Activated CD4-positive, alpha-beta T cell treated with anti-CD3 and anti-CD28 coated beads, Interleukin-2, amount 50 U/mL, for 48 hours (primary cell): ENCODE measurements around the gene TESPA1.
"Not testable (repeated sequence)": the region's sequence is repeated elsewhere in the genome, so short reads cannot be mapped to it uniquely, and the experiment has no call there.

Source experiments
- DNase-seq, 2 experiments: peaks; one replicate each; pipeline ENCODE4 v3.0.0-alpha.2; 2020

TESPA1 gene

DNA sequence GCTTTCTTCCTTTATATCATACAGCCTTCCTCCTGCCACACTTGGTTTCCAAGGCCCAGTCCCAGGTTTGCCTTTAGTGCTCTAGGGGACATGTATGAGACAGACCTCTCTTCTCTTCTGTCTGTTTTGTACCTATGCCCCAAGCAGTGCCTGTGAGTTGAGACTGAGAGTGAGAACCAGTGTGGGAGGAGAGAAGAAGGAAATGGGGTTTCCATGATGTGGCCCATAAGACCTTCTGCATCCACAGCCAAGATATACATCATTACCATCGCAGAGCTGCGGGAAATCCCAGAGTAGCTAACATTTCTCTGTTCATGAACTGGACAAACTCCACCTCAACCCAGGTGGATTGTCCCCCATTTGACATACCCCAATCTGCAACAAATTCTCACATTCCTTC, 2.8 kb downstream of the TESPA1 start:
- DNase-seq = peak; percentile 51 to 64

- DNase-seq = peak; percentile 44 to 60
Measured at GRCh38 chr12:54980341-54980740, 4.2 kb downstream of the TESPA1 start.

- no peak for DNase-seq
Measured at GRCh38 chr12:54977857-54978256, 6.7 kb downstream of the TESPA1 start.

DNA sequence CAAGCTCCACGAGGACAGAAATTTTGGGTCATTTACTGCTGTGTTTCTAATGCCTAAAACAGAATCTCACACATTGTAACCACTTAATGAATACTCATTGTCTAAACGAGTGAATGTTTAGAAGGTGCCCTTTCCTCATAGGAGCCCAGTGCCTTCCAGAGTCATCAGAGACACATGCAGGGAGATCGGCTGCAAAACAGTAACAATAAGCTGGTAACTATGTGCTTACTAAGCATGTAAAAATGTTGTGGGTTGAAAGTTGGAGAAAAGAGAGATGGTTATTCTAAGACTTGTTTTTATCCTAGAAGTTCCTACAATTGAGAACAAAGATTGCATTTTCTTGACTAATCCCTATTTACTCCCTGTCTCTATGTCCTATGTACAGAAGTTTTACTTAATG, 7.4 kb downstream of the TESPA1 start:
- DNase-seq = no peak

DNA sequence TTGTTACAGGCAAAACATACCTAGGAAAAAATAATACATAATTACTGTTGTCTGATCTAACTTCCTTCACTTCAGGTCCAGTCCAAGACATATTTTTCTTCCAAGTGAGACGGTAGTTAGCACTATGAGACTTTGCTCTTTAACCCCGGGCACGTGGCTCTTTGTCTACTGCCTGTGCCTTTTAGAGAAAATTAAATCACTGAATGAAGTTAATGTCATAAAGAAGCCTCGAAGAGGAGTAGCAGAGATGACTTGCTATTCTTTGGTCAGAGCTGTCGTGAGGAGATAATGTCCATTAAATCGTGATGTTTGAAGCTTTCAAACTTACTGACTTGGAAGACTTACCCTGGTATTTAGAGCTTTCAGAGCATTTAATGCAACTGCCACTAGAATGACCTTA, 8.7 kb downstream of the TESPA1 start:
- DNase-seq = no peak

GRCh38 chr12:54975272-54975671, 9.3 kb downstream of the TESPA1 start:
- DNase-seq = no peak

DNA sequence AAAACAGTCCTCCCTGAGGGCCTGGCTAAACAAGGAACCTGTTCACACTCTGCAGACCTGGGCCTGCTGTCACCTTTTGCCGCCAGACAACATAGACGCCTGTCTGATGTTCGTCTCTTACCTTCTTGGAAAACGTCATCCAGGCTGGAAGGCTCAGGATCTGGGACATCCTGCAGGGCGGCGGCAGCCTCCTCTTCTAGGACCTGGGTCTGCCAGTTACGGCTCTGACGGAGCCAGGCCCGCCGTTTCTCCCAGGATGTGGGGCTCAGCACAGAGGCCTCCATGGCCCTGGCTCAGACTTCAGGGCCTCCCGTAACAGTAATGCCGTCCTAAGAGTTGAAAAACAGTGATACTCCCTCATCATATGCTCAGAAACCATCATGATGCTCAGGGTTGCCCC, 10.3 kb downstream of the TESPA1 start:
- no peak for DNase-seq

GRCh38 chr12:54973556-54973955, 11.0 kb downstream of the TESPA1 start:
- no peak for DNase-seq

- DNase-seq = no peak
Measured at GRCh38 chr12:54970741-54971140, 13.8 kb downstream of the TESPA1 start.

GRCh38 chr12:54968181-54968730, 16.3 kb downstream of the TESPA1 start:
- DNase-seq = no peak

GRCh38 chr12:54967461-54967860, 17.1 kb downstream of the TESPA1 start:
- DNase-seq = no peak

GRCh38 chr12:54961190-54961589, 23.4 kb downstream of the TESPA1 start:
- DNase-seq = no peak

GRCh38 chr12:54959291-54960018, 25.1 kb downstream of the TESPA1 start:
- peak in 1 of 2 experiments; percentile 34 for DNase-seq

- peak in 1 of 2 experiments; percentile 53 for DNase-seq
Measured at GRCh38 chr12:54958048-54958658, 26.4 kb downstream of the TESPA1 start.

DNA sequence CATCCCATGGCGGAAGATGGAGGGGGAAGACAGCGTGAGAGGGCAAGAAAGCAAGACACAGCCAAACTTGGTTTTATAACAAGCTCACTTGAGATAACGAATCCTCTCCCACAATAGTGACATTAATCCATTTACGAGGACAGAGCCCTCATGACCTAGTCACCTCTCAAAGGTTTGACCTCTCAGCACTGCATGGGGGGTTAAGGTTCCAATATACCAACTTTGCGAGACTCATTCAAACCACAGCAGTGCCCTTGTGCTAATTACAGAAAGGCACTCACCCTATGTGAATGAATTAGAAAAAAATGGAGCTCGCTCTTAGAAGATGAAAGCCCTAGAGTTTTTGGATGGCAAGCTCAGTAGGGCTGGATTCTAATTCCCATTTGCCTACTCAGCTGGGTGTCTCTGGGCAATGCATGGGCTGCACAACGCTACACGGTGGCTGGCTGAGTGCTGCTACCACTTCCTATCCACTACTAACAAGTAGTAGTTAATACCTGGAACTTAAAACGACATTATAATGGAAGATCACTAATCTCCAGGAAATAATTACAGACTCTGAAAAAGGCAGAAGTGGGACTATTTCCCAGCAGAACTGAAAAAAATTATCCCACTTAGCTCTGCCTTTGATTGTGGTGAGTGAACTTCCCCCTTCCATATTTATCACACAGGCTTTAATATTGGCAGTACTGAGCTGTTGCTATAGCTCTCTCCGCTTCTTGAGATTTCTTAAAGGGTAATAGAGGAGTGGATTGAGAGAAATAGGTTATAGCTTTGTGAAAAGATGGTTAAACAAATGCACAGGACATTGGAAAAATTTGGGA, 27.5 kb downstream of the TESPA1 start:
- DNase-seq = no peak

- DNase-seq = no peak
Measured at GRCh38 chr12:54956322-54956721, 28.2 kb downstream of the TESPA1 start.

DNA sequence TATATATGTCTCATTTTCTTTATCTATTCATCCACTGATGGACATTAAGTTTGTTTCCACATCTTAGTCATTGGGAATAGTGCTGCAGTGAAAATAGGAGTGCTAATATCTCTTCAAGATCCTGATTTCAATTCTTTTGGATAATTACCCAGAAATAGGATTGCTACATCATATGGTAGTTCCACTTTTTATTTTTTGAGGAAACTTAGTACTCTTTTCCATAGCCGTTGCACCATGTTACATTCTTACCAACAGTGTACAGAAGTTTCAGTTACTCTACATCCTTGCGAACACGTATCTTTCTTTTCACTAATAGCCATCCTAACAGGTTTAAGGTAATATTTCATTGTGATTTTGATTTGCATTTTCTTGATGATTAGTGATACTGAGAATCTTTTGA, 29.8 kb downstream of the TESPA1 start:
- DNase-seq = no peak

DNA sequence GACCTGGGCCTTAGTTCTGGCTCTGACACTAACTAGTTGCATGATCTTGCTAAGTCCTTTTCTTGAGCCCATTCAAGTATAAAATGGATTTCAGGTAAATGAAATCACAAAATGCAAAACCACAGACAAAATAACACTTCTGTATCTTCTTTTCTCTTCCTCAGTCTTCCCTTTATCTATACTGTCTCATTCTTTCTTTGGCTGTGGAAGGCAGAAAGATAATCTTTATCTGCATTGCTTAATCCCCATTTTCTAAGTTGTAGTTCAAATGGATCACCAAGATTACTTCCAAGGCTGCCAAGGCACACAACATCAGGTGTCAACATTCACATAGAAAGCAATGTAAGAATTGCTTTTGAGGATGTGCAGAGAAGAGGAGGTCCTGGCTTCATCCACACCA, 30.3 kb downstream of the TESPA1 start:
- DNase-seq = no peak

DNA sequence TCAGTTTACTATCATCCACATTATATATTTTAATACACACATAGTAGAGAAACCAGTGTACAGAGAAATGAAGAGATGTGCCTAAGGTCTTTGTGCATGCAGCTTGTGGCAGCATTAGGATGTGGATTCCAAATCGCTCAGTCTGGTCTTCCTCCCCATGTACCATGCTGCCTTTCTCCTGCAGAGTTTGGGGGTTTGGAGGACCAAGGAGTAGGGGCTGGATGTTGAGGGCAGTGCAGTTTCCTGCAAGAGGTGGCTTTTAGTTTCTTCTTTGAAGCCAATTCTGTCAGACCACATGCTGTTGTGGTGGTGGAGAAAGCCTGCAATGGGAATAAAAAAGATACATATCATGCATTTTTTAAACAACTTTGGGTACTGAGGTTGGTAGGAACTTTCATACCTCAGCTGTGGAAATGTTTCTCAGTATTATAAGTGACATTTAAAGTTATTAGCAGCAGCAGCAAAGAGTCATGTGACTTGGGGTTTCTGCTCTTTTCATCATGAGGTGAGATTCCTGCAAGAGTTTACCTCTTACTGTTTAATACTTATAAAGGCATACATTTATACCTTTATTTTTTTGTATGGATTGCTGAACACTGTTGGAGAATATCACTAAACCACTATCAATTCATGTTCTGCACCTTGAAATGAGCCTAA, 34.4 kb downstream of the TESPA1 start:
- no peak for DNase-seq

DNA sequence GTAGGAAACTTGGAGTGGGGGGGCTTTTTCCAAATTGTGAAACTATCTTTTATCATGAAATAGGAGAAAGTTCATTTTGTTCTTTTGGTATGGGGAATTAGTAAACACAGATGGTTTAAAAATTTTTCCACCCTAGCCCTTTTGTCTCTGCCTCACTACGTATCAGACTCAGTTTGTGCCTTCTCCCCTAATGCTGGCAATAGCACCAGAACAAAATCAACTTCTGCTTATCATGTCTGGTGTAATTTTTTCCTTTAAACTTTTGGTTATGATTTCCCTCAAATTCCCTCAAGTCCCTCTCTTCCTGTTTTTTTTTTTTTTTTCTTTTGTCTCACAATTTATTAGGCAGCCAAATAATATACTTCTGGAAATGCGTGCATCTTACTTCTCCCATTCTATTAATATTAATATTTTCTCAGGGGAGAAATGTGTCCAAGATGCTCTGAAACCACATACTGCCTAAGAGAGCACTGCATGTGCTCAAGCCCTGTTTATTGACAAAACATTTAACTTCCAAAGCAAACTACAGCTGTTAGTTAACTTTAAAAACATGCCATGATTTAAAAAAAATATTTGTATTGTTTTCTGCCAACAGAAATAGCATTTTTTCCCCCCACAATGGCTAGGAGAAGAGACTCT, 35.4 kb downstream of the TESPA1 start:
- DNase-seq = no peak

DNA sequence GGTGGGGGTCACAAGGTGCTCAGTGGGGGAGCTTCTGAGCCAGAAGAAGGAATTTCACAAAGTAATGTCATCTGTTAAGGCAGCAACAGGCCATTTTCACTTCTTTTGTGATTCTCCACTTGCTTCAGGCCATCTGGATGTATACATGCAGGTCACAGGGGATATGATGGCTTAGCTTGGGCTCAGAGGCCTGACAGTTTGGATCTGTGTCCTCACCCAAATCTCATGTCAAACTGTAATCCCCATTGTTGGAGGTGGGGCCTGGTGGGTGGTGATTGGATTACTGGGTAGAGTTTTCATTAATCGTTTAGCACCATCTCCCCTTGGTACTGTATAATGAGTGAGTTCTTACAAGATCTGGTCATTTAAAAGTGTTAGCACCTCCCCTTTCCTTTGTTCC, 36.4 kb downstream of the TESPA1 start:
- no peak for DNase-seq

- DNase-seq = no peak
Measured at GRCh38 chr12:54945082-54945481, 39.5 kb downstream of the TESPA1 start.

DNA sequence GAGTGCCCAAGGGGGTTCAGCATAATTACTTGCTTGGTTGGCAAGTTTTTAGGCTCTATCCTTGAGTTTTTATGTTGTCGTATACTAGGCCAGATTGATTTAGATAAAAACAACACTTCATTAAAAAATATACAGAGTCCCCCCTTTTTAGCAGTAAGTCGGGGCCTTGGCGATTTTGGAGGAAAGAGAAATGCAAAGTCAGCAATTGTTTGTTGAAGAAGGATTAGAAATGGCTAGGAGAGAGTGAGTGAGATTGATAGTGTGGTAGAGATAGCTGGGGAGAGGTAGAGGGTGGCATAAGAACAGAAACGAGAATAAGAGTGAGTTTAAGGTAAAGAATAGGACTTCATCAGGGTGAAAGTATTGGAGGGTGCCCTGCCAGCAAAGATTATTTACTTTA, 41.3 kb downstream of the TESPA1 start:
- not testable (repeated sequence) for DNase-seq
